Chondrocyte (in vitro differentiated cells): Measurements from ENCODE around the gene TPM1. TPM values are rescaled to one million over a fixed set of nuclear protein-coding genes. Genes with fewer than 3 reads are reported as not detected.

Experiments used
- DNase-seq: peaks from one replicate; pipeline ENCODE4 v3.0.0; 2021; ENCODE audit warnings: mixed read lengths, low spot score
- H3K27ac Mint-ChIP-seq: one replicate; pipeline ENCODE4 v1.8.0; 2021; ENCODE audit warnings: mild to moderate bottlenecking, moderate library complexity, mixed read lengths; ENCODE audit not compliant: unreplicated experiment
- H3K27me3 Mint-ChIP-seq: 2 replicates; pipeline ENCODE4 v1.8.0; 2021; ENCODE audit warnings: low read depth, mixed read lengths
- H3K36me3 Mint-ChIP-seq: 2 replicates; pipeline ENCODE4 v1.8.0; 2021; ENCODE audit warnings: low read depth, mixed read lengths
- H3K4me1 Mint-ChIP-seq: 2 replicates; pipeline ENCODE4 v1.8.0; 2021; ENCODE audit warnings: low read depth, mild to moderate bottlenecking, mixed read lengths
- H3K4me3 Mint-ChIP-seq: one replicate; pipeline ENCODE4 v1.8.0; 2021; ENCODE audit warnings: mild to moderate bottlenecking, moderate library complexity, mixed read lengths; ENCODE audit not compliant: unreplicated experiment
- H3K9me3 Mint-ChIP-seq: 2 replicates; pipeline ENCODE4 v1.8.0; 2021; ENCODE audit warnings: low read depth, mixed read lengths
- CTCF ChIP-seq: fragments of 200-600 bp; sonication (generic); IDR thresholded peaks from 2 replicates; pipeline ENCODE4 v1.5.0; 2021; ENCODE audit warnings: antibody characterized with exemption, mild to moderate bottlenecking, moderate library complexity
- total RNA-seq: library from RNA; stranded (reverse); gene quantifications from 3 replicates; pipeline ENCODE4 v1.2.1, GENCODE V29; 2021

The TPM1 gene
- total RNA-seq, 1 donor from 2014 or later: 2,332 TPM

- TF ChIP-seq CTCF: no peak
- Mint-ChIP-seq H3K36me3 (peaks cover 4% of the 10 kb centered on the region), H3K4me1 (peaks cover 56% of the 10 kb centered on the region), H3K27me3 (no peaks in the 10 kb centered on the region), H3K9me3 (peaks cover 6% of the 10 kb centered on the region), H3K27ac (peak overlapping the region; percentile 84), H3K4me3 (no peak overlapping the region)
- no peak for DNase-seq
These were observed 4.4 kb upstream of the TPM1 start for GRCh38 chr15:63037976-63038720.

- no peaks in the 10 kb centered on the region for H3K27me3 Mint-ChIP-seq
- H3K9me3 Mint-ChIP-seq: peaks cover 6% of the 10 kb centered on the region
- no peak for DNase-seq
- no peak for TF ChIP-seq CTCF
- peak overlapping the region; percentile 96 for H3K27ac Mint-ChIP-seq
- H3K4me3 Mint-ChIP-seq: no peak overlapping the region
- H3K36me3 Mint-ChIP-seq: peaks cover 13% of the 10 kb centered on the region
- H3K4me1 Mint-ChIP-seq: peaks cover 56% of the 10 kb centered on the region
These were observed 3.4 kb upstream of the TPM1 start for GRCh38 chr15:63038926-63039673.

- Mint-ChIP-seq H3K36me3 (peaks cover 20% of the 10 kb centered on the region), H3K9me3 (peaks cover 6% of the 10 kb centered on the region), H3K27me3 (no peaks in the 10 kb centered on the region), H3K4me3 (no peak overlapping the region), H3K27ac (peak overlapping the region; percentile 96), H3K4me1 (peaks cover 56% of the 10 kb centered on the region)
- TF ChIP-seq CTCF: no peak
- DNase-seq: no peak
These were observed 2.7 kb upstream of the TPM1 start for GRCh38 chr15:63039811-63040210.

- H3K4me3 Mint-ChIP-seq: no peak overlapping the region
- H3K36me3 Mint-ChIP-seq: peaks cover 27% of the 10 kb centered on the region
- H3K27me3 Mint-ChIP-seq: no peaks in the 10 kb centered on the region
- H3K27ac Mint-ChIP-seq: peak overlapping the region; percentile 96
- peaks cover 6% of the 10 kb centered on the region for H3K9me3 Mint-ChIP-seq
- H3K4me1 Mint-ChIP-seq: peaks cover 52% of the 10 kb centered on the region
- no peak for TF ChIP-seq CTCF
- DNase-seq: no peak
These were observed 2.0 kb upstream of the TPM1 start for GRCh38 chr15:63040509-63040908.

- H3K9me3 Mint-ChIP-seq: peaks cover 6% of the 10 kb centered on the region
- H3K27me3 Mint-ChIP-seq: no peaks in the 10 kb centered on the region
- no peak for TF ChIP-seq CTCF
- H3K36me3 Mint-ChIP-seq: peaks cover 31% of the 10 kb centered on the region
- peaks cover 56% of the 10 kb centered on the region for H3K4me1 Mint-ChIP-seq
- peak overlapping the region; percentile 99 for H3K4me3 Mint-ChIP-seq
- peak overlapping the region; percentile 96 for H3K27ac Mint-ChIP-seq
- no peak for DNase-seq
These were observed 1.6 kb upstream of the TPM1 start for GRCh38 chr15:63040954-63041353.
